ENCODE measurements around the gene FRMD4A.
"Not testable (repeated sequence)": the region's sequence is repeated elsewhere in the genome, so short reads cannot be mapped to it uniquely, and the experiment has no call there.

FRMD4A gene

DNA sequence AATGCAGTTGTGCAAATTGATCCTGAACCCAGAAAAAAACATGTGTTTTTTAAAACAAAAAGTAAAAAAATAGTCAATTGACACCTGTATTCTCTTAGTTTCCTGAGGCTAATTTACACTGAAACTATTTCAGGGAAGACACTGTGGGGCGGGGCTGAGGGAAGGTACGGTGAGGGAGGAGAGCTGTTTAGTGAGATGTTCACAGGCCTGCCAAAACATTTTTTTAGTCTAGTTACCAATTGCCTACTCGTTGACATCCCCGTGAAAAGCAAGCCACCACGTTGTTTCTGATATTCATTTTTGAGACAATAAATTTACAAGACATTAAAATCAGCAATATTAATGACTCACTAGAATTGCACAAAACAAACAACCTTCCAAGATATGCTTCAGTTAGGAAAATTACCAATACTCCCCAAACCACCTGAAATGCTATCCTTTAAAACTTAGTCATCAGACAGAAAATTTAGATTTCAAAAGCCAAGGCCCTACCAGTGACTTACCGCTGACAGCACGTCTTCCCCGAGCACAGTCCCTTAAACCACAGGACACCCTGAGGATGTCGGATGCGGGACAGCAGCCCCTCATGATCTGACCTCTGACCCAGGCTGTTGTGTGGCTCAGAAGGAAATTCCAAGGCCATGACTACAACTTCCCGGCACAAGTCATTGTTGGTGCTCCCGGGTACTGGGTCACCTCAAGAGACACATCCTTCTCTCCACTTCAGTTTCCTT lies 464.8 kb downstream of the FRMD4A start:
- no peak for DNase-seq

DNA sequence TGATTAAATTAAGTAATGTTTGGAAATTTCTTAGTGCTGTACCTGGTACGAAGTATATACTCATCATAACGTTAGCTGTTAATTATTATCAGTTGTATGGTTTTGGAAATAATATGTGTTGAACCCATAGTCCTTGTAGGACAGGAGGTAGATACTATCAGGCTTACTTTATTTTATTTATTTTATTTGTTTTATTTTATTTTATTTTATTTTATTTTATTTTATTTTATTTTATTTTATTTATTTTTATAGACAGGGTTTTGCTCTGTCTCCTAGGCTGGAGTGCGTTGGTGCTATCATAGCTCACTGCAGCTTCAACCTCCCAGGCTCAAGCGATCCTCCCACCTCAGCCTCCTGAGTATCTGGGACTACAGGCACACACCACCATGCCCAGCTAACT lies 465.5 kb downstream of the FRMD4A start:
- DNase-seq = not testable (repeated sequence)

DNA sequence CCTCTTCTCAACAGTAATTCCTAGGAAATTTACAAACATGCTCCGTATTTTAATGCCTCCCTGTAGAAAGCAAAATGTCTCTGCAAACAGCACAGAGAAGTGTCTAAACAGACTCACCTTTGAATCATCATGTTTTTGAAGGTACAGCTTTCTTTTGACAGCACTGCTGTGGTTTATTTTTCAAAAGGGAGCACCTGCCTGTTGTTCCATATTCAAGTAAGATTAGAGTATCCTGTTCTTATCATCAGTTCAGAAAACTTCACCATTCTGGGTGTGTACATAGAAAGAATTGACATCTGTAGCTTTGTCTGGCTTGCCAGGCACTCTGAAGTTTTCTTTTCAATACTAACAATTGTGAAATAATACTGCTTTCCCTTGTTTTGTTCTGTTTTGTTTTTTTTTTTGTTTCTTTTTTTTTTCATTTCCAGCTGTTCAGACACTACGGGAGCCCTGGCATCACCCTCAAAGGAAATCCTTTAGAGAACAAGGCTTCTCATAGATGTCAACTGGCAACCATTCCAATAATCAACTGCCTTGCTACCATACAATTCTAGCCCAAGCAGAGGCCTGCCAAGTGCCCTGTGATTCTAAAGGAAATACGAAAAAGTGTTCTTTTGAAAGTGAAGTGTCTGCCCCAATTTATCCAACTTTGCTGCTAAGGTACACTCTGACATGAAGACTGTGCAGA lies 468.0 kb downstream of the FRMD4A start:
- no peak for DNase-seq

DNA sequence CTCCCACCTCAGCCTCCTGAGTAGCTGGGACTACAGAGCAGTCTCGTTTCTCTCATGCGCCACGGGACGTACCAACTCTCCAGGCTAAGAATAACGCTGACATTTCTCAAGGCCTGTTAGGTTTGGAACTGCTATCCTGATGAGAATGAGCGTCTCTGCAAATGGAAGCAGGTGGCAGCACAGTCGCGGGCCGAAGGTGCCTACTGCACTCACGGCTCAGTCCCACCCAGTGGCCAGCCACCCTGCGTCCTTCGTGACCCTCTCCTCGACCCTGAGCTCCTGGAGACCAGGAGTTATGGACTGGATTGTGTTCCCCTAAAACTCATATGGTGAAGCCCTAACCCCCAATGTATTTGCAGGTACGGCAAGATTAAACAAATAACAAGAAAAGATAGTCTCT lies 469.8 kb downstream of the FRMD4A start:
- no peak for DNase-seq

DNA sequence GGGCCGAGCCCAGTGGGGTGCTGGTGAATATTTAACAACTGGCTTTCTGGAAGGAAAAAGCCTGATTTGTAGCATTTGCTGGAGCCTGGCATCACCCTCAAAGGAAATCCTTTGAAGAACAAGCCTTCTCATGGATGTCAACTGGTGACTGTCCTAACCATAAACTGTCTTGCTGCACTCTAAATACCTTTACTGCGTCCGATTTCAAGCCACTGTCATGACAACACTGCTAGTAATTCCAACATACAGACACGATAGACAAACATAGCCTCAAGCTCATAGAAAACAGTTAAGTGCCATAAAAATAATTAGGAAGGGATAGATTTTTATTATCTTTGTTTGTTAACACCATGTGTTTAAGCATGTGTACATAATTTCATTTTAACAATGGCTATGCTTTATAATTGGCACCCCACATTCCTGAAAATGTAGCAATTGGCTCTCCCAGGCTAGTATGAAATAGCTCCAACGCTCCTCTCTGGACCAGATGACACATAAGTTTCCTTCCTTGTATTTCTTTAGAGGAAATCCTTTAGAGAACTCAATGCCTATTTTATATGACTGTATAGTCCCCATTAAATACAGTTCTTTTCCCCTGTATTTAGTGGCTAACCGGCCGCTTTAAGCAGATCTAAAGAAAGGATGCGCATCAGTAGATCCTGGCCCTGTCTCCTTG lies 470.6 kb downstream of the FRMD4A start:
- no peak for DNase-seq

DNA sequence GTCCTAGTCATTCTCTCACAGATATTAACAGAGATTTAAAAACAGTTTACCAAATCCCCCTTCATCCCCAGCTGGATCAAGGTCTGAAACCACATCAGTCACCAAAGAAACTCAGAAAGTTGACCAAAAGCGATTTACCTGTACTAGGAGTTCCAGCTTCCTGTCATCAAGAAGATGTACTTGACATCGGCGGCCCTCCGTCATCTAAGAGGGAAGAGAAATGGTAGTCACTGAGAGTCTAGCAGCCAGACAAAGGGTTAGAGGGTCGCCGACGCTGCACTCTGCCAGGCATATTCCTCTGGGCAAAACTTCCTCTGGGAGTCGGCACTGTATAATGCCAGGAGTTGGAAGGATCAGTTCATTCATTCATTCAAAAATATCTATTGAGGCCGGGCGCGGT lies 472.0 kb downstream of the FRMD4A start:
- DNase-seq = no peak

DNA sequence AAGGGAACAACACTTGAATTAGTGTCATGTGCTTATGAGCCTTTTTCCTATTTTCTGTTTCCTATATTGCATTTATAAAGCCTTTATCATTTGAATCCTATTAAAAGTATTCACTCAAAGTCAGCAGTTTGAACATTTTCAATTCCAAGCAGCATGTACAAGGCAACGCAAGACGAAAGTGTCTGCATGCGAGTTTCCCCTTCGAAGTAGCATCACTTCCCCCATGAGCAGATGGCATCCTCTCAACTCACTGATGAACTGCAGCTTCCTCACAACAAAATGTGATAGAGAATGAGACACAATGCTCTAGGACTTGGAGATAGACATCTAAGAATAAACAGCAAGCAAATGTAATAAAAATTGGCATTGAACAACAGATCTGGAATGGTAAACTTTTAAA lies 473.3 kb downstream of the FRMD4A start:
- DNase-seq = no peak

DNA sequence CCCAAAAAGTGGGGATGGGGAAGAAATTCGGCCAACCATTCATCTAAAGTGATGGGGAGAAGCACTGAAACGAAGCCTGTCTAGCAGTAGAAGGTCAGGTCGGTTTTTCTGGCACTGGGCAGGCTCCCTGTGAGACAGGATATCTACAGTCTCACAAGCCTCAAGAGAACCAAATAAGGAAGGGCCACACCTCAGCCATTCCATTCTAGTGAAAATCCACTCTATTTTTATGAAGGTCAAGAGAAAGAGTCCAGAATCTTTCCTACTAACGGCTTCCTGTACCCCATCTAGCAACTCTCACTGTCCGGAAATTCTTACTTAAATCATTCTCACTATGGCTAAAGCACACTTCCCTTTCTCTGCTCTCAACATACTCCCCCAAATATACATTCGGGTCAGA lies 476.9 kb downstream of the FRMD4A start:
- no peak for DNase-seq

DNA sequence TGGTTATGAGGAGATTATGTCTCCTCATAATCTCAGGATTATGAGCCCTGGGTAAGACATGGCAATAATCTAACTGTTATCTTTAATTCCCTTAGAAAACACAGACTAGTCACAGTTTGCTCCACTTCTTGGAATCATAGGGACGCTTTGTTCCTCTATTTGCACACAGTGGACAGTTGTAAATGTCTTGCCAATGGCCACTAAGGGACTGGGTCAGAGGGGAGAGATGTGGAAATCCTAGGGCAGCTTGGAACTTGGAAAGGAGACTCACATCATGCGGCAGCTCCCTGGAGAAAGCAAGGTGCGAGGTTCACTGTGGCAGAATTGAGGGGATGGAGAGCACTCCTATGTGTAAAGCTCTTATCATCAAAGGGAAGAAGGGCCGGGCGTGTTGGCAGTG lies 477.9 kb downstream of the FRMD4A start:
- no peak for DNase-seq

DNA sequence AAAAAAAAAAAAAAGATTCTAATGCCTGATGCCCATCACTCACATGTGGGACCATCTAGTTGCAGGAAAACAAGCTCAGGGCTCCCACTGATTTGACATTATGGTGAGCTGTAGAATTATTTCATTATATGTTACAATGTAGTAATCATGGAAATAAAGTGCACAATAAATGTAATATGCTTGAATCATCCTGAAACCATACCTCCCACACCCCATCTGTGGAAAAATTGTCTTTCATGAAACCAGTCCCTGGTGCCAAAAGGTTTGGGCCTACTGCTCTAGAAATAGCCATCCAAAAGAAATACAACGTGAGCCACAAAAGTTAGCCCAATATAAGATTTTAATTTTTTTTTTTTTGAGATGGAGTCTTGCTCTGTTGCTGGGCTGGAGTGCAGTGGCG lies 478.8 kb downstream of the FRMD4A start:
- no peak for DNase-seq

DNA sequence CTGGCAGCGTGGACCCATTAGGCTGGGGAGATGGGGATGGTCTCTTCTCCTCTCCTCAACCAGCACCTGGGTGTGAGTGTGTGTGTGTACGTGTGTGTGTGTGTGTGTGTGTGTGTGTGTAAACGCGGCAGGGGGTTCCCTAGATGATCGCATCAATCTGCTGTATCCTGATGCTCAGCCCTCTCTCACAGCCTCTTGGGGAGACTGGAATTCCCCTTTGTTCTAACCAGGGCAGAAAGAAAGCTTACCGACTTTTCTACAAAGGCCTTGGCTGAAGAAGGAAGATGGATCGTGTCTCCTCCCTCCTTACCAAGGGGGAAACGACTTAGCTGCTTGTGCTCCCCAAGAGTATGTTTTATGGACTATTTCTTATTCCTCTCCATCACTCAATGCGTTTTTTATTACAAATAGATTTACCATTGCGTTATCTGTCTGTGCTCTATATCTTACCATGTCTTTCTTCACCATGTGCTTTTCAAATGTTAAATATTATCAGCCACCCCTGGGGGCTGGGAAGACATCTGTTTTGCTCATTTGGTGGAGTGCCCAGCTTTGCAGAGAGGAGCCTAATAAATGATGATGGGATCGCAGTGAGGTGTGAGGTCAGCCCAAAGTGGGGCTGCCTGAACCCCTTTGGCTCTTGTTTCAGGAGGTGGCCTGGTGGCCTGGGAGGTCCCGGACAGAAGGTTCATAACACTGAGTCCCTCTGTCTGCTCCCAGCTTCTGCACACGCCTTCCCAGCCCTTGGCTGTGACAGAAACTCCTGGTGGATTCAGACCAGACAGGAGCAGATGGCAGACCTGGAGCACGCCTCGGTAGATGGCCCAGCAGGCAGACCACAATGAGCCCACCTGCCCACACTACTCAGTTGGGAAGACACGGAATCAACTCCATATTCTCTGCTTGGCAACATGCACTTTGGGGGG lies 481.9 kb downstream of the FRMD4A start:
- no peak for DNase-seq

DNA sequence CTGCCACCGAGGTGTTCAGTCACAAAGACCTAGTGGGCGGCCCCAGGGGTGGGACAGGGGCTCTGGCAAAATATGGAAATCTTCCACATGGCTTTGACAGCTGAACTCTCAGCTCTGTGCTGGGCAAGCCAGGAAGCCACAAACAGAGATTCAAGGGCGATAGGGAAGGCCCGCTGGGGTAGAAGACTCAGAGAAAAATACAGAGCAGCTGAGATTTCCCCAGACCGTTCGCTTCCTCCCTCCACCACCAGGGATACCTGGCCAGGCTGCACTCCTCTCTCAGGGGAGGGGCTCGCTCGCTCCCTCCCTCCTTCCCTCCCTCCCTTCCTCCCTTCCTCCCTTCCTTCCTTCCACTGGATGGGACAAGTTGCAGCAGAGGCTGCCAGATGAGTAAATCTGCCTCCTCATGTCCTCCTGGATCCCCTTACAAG lies 483.5 kb downstream of the FRMD4A start:
- DNase-seq = no peak

DNA sequence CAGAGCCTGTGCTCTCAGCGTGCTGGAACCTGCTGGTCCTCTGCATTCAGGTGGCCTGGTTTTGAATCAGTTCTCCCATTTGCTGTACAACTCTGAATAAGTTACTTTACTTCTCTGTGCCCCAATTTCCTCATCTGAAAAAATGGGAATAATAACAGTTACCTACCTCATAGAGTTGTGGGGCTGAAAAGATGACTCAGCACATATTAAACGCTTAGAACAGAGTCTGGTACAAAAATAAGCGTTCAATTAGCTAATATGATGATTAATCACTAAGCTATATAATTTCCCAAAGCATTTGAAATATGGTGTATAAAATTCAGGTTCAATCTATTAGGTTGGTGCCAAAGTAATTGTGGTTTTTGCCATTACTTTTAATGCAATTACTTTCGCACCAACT lies 484.8 kb downstream of the FRMD4A start:
- DNase-seq = no peak

DNA sequence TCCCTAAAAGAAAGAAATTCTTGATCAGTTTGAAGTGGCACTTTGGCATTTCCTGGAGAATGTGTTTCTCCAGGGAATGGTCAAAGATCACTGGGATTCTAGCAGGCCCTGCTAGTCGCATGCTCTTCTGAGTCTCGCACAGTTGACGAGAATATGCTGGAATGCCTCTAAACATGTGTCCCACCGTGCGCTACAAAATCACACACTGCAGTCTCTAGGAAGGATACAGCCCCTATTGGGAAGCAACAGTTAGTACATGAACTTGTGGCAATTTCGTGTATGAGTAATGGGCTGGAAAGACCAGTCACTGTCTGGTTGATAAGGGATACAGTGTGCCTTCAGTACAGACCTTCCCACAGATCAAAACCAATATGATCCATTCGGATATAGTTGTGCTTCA lies 486.1 kb downstream of the FRMD4A start:
- no peak for DNase-seq

DNA sequence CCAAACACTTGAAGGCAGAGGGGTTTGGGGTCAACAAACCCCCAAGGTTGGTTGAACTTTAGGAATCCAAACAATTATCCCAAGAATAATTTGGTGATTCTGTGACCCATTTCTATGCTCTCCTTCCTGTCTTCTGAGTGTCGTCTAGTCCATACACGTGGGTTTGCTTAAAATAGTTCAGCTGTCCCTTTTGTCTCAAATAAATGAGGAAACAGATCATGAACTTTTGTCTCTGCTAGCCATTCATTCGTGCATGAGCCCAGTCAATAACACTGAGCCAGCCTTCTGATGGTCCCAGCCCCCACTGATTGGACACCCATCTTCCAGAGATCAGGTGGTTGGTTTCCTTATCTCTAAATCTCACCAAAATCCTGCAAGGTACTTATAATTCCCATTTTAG lies 488.6 kb downstream of the FRMD4A start:
- no peak for DNase-seq

DNA sequence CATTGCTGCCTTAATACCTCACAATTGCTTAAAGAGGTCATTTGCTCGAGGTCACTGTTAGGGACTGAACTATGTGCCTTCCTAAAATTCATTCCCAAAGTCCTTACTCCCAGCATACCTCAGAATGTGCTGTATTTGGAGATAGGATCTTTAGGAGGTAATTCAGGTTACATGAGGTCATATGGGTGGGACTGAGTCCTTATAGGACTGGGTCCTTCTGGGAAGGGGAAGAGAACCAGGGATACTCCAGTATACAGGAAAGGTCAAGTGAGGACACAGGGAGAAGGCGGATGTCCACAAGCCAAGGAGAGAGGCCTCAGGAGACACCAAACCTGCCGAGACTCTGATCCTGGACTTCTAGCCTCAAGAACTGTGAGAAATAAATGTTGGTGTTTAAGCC lies 490.7 kb downstream of the FRMD4A start:
- no peak for DNase-seq

DNA sequence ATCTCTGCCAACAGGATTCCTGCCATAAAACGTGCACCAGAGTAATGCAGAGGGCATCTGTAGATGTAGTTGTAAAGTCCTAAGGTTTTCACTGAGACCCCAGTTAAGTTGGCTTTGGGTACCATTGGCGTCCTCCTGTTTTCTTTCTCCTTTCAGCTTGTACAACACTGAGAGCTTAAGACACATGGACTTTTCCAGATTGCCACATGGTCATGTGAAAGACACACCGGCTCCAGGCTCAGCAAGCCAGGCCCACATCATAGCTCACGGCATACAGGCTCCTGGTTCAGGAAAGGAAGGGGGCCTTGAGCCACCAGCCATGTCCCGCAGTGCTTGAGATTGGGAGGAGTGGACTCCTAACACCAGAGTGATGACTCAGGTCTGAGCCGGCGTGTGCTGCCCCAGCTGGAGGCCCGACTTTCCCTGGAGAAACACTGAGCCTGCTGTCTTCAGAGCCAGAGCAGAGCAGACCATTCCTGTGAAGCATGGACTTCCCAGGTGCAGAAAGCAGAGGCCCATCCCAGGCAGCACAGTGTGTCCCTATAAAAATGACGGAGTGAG lies 491.2 kb downstream of the FRMD4A start:
- no peak for DNase-seq

DNA sequence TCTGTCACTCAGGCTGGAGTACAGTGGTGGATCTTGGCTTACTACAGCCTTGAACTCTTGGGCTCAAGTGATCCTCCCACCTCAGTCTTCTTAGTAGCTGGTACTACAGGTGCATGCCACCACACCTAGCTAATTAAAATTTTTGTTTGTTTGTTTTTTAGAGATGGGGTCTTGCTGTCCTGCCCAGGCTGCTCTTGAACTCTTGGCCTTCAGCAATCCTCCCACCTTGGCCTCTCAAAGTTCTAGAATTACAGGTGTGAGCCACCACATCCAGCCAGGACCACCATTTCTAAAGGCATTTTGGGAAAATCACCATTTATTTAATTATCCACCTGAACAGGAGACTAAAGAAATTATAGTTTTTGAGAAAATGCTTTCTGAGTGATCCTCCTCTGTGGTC lies 491.7 kb downstream of the FRMD4A start:
- DNase-seq = no peak

DNA sequence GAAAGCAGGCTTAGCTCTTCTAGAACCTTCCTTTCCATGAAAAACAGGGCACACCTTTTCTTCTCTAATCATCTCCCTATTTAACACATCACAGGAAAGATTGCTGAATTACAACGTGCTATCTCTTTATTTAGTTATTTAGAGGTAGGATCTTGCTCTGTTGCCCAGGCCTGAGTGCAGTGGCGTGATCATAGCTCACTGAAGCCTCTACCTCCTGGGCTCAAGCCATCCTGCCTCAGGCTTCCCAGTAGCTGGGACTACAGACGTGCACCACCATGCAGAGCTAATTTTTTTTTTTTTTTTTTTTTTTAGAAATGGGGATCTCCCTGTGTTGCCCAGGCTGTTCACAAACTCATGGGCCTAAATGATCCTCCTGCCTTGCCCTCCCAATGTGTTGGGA lies 492.8 kb downstream of the FRMD4A start:
- no peak for DNase-seq

DNA sequence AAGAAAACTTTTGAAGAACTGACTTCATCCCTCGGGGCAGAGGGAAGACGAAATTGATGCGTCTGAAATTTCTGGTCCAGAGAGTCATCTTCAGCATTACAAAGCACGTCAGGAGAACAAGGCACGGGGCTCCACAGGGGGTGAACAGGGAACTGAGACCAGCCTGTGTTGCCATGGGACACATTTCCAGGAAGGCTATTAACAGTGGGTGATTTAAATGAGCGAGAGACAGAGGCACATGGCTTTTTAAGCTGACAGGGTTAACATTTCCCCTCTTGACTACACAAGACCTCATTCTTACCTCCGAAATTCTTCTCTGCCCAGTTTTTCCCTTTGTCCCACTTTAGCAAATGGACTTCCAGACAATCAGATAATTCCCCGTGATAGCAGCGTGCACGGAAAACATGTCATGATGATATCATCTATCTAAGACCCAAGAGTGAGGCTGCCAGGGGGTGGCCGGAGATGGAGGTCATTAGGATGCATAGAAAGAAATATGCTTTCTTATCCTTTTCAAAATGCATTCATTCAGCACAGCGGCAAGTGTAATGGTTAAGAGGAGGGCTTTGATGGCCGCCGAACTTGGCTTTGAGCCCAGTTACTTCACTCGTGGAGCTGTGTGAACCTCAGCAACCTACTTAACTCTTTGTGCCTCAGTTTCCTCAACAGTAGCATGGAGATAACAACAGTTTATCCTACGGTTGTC lies 496.0 kb downstream of the FRMD4A start:
- no peak for DNase-seq

DNA sequence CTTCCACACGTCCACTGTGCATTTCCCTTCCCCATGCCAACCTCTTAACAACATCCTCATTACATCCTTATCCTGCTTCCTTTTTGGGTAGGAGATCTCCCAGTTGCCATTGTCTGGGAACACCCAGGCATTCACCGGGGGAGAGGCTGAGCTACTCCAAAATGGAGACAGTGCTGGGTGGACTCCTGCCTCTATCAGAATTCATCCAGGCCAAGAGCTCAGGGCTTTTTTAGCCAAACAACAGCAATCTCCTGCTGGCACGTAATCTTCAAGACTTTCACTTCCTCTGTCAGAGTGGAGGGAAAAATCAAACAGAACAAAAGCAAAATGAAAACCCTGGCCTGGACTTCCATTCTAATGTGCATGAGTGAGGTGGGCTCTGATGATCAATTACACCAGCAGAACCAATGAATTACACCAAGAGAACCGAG lies 499.0 kb downstream of the FRMD4A start:
- DNase-seq = no peak

DNA sequence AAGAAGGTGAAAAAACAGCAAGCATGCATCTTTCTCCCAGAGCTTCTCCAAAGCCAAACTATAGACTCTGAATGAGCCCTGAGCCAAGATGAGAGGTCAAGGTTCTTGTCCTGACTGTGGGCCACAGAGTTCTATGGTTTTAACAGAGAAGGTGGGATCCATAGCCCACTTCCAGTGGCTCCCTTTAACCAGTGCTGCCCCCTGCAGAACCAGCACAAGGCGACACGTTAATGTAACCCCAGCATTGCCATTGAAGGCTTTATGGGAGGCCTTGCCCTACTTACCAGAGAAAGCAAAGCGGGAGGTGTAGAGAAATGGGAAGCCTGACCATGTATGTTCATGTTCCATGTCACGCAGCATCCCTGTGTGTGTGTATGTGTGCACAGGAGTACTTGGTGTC lies 500.3 kb downstream of the FRMD4A start:
- no peak for DNase-seq

Measured in T-helper 1 cell (primary cell).